GM21723 (cell line): Measurements from ENCODE around the gene ATG9B.
A peak's percentile ranks its signal among the peaks of the same experiment; 100 is the strongest.

ENCODE experiments used
- ATAC-seq: cut with Tn5 transposase; IDR thresholded peaks from one replicate; pipeline ENCODE4 v1.9.1; 2021; ENCODE audit warnings: mild to moderate bottlenecking, moderate library complexity; ENCODE audit not compliant: unreplicated experiment

Gene ATG9B

GRCh38 chr7:150988230-150989226, 35.8 kb downstream of the ATG9B start:
- ATAC-seq, result no peak

DNA sequence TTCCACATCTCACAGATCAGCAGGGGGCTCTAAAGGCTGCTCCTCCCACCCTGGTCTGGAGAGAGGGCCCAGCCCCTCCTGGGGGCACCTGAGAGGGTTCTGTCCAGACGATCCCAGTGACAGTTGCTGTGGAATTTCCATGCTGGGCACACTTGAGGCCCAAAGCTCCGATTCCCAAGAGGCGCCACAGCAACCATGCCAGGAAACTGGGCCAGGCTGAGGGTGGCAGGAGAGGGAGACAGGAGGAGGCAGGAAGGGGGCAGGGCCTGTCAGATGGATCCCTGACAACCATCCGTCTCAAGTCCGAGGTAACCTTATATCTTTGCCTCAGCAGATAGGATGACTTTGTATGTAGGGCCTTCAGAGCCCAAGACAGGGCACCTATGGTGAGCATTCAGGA, 37.7 kb downstream of the ATG9B start:
- no peak for ATAC-seq

- ATAC-seq, result no peak
Observed at GRCh38 chr7:150986099-150986512, 38.2 kb downstream of the ATG9B start.

GRCh38 chr7:150983893-150984368, 40.4 kb downstream of the ATG9B start:
- ATAC-seq, result no peak

DNA sequence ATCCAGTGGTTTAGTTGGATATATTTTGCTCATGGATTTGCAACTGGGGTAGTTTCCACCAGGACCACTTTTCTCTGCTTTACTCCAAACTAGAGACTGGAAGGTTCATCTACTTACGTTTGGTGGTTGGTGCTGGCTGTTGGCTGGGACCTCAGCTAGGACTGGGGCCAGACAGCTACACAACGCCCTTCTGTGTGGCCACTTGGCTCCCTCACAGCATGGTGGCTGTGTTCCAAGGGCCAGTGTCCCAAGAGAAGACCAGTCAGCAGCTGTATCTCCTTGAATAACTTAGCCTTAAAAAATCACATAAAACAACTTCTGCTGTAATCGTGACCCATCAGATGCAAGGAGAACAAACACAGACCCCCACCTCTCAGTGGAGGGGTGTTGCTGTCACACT, 41.9 kb downstream of the ATG9B start:
- no peak for ATAC-seq

- no peak for ATAC-seq
Observed at GRCh38 chr7:150981644-150982043, 42.6 kb downstream of the ATG9B start.

DNA sequence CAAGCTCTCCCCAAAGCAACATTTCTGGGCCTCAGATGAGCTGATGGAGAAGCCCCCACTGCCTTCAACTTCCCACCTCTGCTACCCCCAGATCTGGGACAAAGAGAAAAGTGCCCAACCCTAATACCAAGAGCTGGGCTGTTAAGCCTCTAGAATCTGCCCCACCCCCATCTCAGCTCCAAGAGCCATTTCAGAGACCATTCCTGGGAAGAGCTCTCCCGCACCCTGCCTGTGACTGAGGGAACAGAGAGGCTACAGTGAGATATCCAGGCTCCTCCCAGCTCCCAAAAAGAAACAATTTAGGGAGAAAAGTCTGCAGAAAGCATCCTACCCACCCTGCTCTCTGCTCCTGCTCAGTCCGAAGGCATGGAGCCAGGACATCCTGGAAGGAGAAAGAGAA, 43.6 kb downstream of the ATG9B start:
- ATAC-seq, result no peak

- ATAC-seq, result no peak
Observed at GRCh38 chr7:150979713-150980390, 44.4 kb downstream of the ATG9B start.

GRCh38 chr7:150978126-150978789, 46.0 kb downstream of the ATG9B start, which contains the start of gene KCNH2:
Gene KCNH2 (minus strand): TSS chr7:150978321. CDS start chr7:150977913, 408 bp downstream.
- no peak for ATAC-seq

DNA sequence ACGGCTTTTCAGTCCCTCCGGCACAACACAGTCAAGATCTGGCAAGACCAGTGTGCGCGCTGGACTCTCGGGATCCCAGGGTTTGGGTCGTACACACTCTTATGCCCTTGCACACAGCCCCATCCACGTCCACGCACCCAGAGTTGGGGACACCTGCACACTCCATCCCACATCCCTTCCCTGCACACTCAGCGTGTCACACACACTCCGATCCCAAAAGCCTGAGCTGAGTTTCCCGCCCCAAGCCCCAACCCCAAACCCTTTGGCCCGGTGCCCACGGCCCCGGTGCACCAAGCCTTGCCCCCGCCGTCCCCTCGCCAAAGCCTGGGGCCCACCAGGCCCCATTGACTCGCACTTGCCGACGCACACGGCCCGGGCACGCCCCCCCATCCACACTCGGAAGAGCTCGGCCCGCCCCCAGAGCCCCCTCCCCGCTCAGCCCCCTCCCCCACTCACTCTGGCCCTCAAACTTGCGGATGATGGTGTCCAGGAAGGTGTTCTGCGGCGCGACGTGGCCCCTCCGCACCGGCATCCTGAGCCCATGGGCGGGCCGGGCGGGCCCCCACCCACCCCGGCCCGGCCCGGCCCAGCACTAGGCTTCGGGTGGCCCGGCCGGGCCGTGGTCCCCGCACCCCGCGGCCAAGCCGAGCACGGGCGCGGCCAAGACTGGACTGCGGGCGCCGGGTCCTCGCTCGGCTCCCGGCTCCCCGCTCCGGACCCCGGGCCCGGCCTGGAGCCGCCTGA, 46.7 kb downstream of the ATG9B start:
- ATAC-seq, result no peak

- no peak for ATAC-seq
Observed at GRCh38 chr7:150976529-150977381, 47.5 kb downstream of the ATG9B start.

GRCh38 chr7:150975536-150976319, 48.6 kb downstream of the ATG9B start:
- ATAC-seq, result no peak

- ATAC-seq, result peak; percentile 60
Observed at GRCh38 chr7:150974468-150975391, 49.6 kb downstream of the ATG9B start.

DNA sequence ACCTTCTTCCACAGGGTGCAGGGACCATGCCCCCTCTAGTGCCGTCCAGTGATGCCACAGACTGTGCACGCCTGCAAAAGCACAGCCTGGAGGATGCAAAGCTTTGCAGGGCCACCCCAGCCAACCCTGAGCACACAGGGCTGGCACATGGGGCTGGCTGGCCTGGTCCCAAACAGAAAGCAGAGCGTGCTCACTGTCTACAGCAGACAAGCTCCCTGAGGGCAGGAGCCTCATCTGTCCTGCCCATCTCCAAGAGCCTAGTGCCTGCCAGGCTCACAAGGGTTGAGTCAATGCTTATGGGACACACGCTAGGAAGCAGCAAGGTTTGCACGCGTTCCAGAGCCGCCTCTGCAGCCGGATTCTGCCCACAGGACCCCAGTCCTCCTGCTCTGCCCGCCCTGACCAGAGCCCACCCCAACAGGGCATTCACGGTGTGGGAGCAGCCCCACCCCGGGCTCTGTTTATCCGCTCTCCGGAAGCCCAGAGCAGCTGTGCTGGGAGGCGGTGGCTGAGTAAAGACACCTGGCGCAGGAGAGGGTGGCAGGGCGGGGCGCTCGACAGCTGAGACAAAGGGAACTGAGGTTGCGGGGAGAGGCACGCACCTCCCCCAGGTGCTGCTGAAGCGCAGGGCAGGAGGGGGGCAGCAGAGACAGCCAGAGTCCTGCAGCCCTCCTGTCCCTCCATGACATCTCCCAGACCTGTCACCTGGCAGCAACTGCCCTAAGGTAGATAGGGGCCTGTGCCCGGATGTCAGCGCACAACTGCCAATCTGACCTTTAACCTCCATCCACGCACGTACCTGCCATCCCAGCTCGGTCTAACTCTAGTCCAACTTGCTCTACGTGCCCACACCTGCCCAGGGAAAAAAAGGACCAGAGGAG, 50.5 kb downstream of the ATG9B start:
- ATAC-seq, result no peak

- ATAC-seq, result no peak
Observed at GRCh38 chr7:150972741-150973140, 51.6 kb downstream of the ATG9B start.

- ATAC-seq, result no peak
Observed at GRCh38 chr7:150972023-150972468, 52.2 kb downstream of the ATG9B start.
